HepG2 (cell line): Measurements from ENCODE around the gene CDT1. TPM values are rescaled to one million over a fixed set of nuclear protein-coding genes. Genes with fewer than 3 reads are reported as not detected.

Experiments
- AKAP8 ChIP-seq: sonication (generic); formaldehyde crosslinking; IDR thresholded peaks from 2 replicates; pipeline ENCODE4 v1.5.1; 2020; ENCODE audit warnings: mild to moderate bottlenecking, missing genetic modification reagents
- ARHGAP35 ChIP-seq: sonication (generic); formaldehyde crosslinking; IDR thresholded peaks from 2 replicates; pipeline ENCODE4 v1.9.0; 2022; ENCODE audit warnings: mild to moderate bottlenecking, inconsistent platforms, moderate library complexity, missing genetic modification reagents, borderline replicate concordance
- DNMT1 ChIP-seq: sonication (generic); formaldehyde crosslinking; IDR thresholded peaks from 2 replicates; pipeline ENCODE4 v1.5.1; 2020; ENCODE audit warnings: mild to moderate bottlenecking, missing genetic modification reagents
- FOXM1 ChIP-seq: sonication (generic); formaldehyde crosslinking; IDR thresholded peaks from 2 replicates; pipeline ENCODE4 v1.5.0; 2020; ENCODE audit warnings: missing genetic modification reagents
- HNRNPH1 ChIP-seq: fragments of 200-400 bp; formaldehyde crosslinking; optimal IDR thresholded peaks from 2 replicates; pipeline ENCODE3; 2017; ENCODE audit warnings: mild to moderate bottlenecking, low read depth, low read length
- NONO ChIP-seq, 2 experiments: fragments of 450-650 bp in 1 of 2; sonication (generic) in 1 of 2; formaldehyde crosslinking in 1 of 2; IDR thresholded peaks in 1 of 2; conservative IDR thresholded peaks in 1 of 2; 2 replicates each; pipeline versions ENCODE4 v1.6.1 to v1.8.0; 2017 to 2022; ENCODE audit warnings: mild to moderate bottlenecking in 1 of 2, missing genetic modification reagents in 1 of 2, moderate library complexity in 1 of 2
- ZMYM2 ChIP-seq: sonication (generic); formaldehyde crosslinking; IDR thresholded peaks from 2 replicates; pipeline ENCODE4 v1.8.0; 2022; ENCODE audit warnings: mild to moderate bottlenecking, missing genetic modification reagents
- ZMYM4 ChIP-seq: sonication (generic); formaldehyde crosslinking; IDR thresholded peaks from 2 replicates; pipeline ENCODE4 v1.8.1; 2023; ENCODE audit warnings: mild to moderate bottlenecking, missing genetic modification reagents
- ZNF430 ChIP-seq: sonication (generic); formaldehyde crosslinking; IDR thresholded peaks from 2 replicates; pipeline ENCODE4 v1.9.0; 2021; ENCODE audit warnings: mild to moderate bottlenecking, missing genetic modification reagents
- ZNF552 ChIP-seq: sonication (generic); formaldehyde crosslinking; IDR thresholded peaks from 2 replicates; pipeline ENCODE4 v1.9.0; 2022; ENCODE audit warnings: missing genetic modification reagents, mild to moderate bottlenecking, borderline replicate concordance
- polyA plus RNA-seq, 8 experiments: library from polyadenylated mRNA; depleted of rRNA in 3 of 8; stranded (reverse) in 7 of 8; unstranded in 1 of 8; fragments of >200 nt; fragmentation: Illumina TruSeq in 4 of 8; extraction: Trizol in 4 of 8; gene quantifications; 2 replicates each; pipeline versions ENCODE4 v1.2.1 to v1.2.3, GENCODE V29; 2011 to 2016; ENCODE audit warnings: low read depth in 4 of 8, missing spikeins in 1 of 8, mixed read lengths in 1 of 8; ENCODE audit not compliant: insufficient read depth in 1 of 8
- total RNA-seq, 5 experiments: library from RNA; depleted of rRNA; stranded (reverse); fragments of >200 nt; fragmentation: Illumina TruSeq; extraction: Trizol; gene quantifications; 2 replicates each; pipeline ENCODE4 v1.2.3, GENCODE V29; 2016; ENCODE audit warnings: low read depth in 1 of 5
- TF ChIP-seq, protein P1 (sequence below): sonication (generic); formaldehyde crosslinking; IDR thresholded peaks from 2 replicates; pipeline ENCODE4 v1.8.1; 2022; ENCODE audit warnings: low read depth, mild to moderate bottlenecking, missing genetic modification reagents
- TF ChIP-seq, protein P2 (sequence below): sonication (generic); formaldehyde crosslinking; IDR thresholded peaks from 2 replicates; pipeline ENCODE4 v1.5.0; 2020; ENCODE audit warnings: mild to moderate bottlenecking, missing genetic modification reagents
- TF ChIP-seq, protein P3 (sequence below): sonication (generic); formaldehyde crosslinking; IDR thresholded peaks from 2 replicates; pipeline ENCODE4 v1.5.1; 2020; ENCODE audit warnings: mild to moderate bottlenecking, missing genetic modification reagents, moderate library complexity
- TF ChIP-seq, protein P4 (sequence below): sonication (generic); formaldehyde crosslinking; IDR thresholded peaks from 2 replicates; pipeline ENCODE4 v1.9.0; 2021; ENCODE audit warnings: missing genetic modification reagents, borderline replicate concordance
- TF ChIP-seq, protein P5 (sequence below): sonication (generic); formaldehyde crosslinking; IDR thresholded peaks from 2 replicates; pipeline ENCODE4 v1.4.0; 2020; ENCODE audit warnings: missing genetic modification reagents, mild to moderate bottlenecking, borderline replicate concordance

The CDT1 gene
- total and polyA plus RNA-seq, 2 of the 13 experiments (the other 11 are each of a cell fraction or from before 2014, with no cell fraction given) = 23.1 to 23.8 TPM

DNA sequence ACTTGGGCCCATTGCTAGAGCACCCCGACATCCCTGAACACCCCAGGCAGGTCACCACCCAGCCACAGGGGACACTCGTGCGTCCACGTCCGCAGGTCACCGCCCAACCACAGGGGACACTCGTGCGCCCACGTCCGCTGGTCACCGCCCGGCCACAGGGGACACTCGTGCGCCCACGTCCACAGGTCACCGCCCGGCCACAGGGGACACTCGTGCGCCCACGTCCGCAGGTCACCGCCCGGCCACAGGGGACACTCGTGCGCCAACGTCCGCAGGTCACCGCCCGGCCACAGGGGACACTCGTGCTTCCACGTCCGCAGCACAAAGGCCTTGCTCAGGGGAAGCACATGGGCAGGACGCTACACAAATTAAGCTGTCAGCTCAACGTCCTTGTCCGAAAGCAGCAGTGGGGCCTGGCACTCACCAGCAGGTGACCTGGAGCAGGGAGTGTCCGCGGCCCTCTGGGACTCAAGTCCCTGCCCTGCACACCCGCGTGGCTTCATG, 35.5 kb downstream of the CDT1 start (continued):
- TF ChIP-seq, protein P1, sequence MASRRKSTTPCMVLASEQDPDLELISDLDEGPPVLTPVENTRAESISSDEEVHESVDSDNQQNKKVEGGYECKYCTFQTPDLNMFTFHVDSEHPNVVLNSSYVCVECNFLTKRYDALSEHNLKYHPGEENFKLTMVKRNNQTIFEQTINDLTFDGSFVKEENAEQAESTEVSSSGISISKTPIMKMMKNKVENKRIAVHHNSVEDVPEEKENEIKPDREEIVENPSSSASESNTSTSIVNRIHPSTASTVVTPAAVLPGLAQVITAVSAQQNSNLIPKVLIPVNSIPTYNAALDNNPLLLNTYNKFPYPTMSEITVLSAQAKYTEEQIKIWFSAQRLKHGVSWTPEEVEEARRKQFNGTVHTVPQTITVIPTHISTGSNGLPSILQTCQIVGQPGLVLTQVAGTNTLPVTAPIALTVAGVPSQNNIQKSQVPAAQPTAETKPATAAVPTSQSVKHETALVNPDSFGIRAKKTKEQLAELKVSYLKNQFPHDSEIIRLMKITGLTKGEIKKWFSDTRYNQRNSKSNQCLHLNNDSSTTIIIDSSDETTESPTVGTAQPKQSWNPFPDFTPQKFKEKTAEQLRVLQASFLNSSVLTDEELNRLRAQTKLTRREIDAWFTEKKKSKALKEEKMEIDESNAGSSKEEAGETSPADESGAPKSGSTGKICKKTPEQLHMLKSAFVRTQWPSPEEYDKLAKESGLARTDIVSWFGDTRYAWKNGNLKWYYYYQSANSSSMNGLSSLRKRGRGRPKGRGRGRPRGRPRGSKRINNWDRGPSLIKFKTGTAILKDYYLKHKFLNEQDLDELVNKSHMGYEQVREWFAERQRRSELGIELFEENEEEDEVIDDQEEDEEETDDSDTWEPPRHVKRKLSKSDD = 0 out of 2 replicates have a peak, but pooled peaks have one; percentile 31
- TF ChIP-seq, protein P2, sequence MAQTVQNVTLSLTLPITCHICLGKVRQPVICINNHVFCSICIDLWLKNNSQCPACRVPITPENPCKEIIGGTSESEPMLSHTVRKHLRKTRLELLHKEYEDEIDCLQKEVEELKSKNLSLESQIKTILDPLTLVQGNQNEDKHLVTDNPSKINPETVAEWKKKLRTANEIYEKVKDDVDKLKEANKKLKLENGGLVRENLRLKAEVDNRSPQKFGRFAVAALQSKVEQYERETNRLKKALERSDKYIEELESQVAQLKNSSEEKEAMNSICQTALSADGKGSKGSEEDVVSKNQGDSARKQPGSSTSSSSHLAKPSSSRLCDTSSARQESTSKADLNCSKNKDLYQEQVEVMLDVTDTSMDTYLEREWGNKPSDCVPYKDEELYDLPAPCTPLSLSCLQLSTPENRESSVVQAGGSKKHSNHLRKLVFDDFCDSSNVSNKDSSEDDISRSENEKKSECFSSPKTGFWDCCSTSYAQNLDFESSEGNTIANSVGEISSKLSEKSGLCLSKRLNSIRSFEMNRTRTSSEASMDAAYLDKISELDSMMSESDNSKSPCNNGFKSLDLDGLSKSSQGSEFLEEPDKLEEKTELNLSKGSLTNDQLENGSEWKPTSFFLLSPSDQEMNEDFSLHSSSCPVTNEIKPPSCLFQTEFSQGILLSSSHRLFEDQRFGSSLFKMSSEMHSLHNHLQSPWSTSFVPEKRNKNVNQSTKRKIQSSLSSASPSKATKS = no peak
- TF ChIP-seq ZMYM2 (CRISPR knock-in tag) (peak; percentile 97), FOXM1 (CRISPR knock-in tag) (no peak), DNMT1 (CRISPR knock-in tag) (peak; percentile 99), ARHGAP35 (CRISPR knock-in tag) (peak; percentile 47; the same call in 1 of the 2 replicates), ZNF430 (CRISPR knock-in tag) (no peak), ZNF552 (CRISPR knock-in tag) (0 out of 2 replicates have a peak, but pooled peaks have one; percentile 33), ZMYM4 (CRISPR knock-in tag) (peak; percentile 97), NONO (IDR thresholded peaks at IDR 0.05) (no peak), NONO (CRISPR knock-in tag; conservative IDR thresholded peaks at IDR 0.05) (peak; percentile 95), HNRNPH1 (no peak), AKAP8 (0 out of 2 replicates have a peak, but pooled peaks have one; percentile 68)
- TF ChIP-seq, protein P3, sequence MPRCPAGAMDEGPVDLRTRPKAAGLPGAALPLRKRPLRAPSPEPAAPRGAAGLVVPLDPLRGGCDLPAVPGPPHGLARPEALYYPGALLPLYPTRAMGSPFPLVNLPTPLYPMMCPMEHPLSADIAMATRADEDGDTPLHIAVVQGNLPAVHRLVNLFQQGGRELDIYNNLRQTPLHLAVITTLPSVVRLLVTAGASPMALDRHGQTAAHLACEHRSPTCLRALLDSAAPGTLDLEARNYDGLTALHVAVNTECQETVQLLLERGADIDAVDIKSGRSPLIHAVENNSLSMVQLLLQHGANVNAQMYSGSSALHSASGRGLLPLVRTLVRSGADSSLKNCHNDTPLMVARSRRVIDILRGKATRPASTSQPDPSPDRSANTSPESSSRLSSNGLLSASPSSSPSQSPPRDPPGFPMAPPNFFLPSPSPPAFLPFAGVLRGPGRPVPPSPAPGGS = no peak
- TF ChIP-seq, protein P4, sequence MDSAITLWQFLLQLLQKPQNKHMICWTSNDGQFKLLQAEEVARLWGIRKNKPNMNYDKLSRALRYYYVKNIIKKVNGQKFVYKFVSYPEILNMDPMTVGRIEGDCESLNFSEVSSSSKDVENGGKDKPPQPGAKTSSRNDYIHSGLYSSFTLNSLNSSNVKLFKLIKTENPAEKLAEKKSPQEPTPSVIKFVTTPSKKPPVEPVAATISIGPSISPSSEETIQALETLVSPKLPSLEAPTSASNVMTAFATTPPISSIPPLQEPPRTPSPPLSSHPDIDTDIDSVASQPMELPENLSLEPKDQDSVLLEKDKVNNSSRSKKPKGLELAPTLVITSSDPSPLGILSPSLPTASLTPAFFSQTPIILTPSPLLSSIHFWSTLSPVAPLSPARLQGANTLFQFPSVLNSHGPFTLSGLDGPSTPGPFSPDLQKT (CRISPR knock-in tag) = no peak
- TF ChIP-seq, protein P5, sequence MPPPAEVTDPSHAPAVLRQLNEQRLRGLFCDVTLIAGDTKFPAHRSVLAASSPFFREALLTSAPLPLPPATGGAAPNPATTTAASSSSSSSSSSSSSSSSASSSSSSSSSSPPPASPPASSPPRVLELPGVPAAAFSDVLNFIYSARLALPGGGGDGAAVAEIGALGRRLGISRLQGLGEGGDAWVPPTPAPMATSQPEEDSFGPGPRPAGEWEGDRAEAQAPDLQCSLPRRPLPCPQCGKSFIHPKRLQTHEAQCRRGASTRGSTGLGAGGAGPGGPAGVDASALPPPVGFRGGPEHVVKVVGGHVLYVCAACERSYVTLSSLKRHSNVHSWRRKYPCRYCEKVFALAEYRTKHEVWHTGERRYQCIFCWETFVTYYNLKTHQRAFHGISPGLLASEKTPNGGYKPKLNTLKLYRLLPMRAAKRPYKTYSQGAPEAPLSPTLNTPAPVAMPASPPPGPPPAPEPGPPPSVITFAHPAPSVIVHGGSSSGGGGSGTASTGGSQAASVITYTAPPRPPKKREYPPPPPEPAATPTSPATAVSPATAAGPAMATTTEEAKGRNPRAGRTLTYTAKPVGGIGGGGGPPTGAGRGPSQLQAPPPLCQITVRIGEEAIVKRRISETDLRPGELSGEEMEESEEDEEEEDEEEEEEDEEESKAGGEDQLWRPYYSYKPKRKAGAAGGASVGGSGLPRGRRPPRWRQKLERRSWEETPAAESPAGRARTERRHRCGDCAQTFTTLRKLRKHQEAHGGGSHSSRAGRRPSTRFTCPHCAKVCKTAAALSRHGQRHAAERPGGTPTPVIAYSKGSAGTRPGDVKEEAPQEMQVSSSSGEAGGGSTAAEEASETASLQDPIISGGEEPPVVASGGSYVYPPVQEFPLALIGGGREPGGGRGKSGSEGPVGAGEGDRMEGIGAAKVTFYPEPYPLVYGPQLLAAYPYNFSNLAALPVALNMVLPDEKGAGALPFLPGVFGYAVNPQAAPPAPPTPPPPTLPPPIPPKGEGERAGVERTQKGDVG (CRISPR knock-in tag) = peak; percentile 99
